AG04449 (cell line): ENCODE data around the gene PIEZO2.
"Not testable (repeated sequence)": the region's sequence is repeated elsewhere in the genome, so short reads cannot be mapped to it uniquely, and the experiment has no call there.

Source experiments
- CTCF ChIA-PET: fragments of 350-600 bp; formaldehyde crosslinking; extraction: SDS; loops from one replicate; lab custom pipeline; 2021; ENCODE audit warnings: antibody characterized with exemption; lab: Yijun Ruan, JAX
- POLR2A ChIA-PET: fragments of 400-600, 350-600 bp; formaldehyde crosslinking; extraction: SDS; loops from one replicate; lab custom pipeline; 2020; ENCODE audit warnings: antibody characterized with exemption, inconsistent platforms; lab: Yijun Ruan, JAX
- DNase-seq: peaks from one replicate; pipeline ENCODE4 v3.0.0-alpha.2; 2010; ENCODE audit warnings: low read depth, low spot score
- H3K4me3 ChIP-seq: 2 replicates; pipeline ENCODE4 v1.5.1; 2011; ENCODE audit warnings: low read depth, mild to moderate bottlenecking, control low read depth, low read length
- CTCF ChIP-seq: IDR thresholded peaks from one replicate; pipeline ENCODE4 v1.5.1; 2011; ENCODE audit warnings: mild to moderate bottlenecking, moderate library complexity, low read length, control low read depth, inconsistent platforms; ENCODE audit not compliant: insufficient read depth; ENCODE audit errors: missing control alignments

Gene PIEZO2

DNA sequence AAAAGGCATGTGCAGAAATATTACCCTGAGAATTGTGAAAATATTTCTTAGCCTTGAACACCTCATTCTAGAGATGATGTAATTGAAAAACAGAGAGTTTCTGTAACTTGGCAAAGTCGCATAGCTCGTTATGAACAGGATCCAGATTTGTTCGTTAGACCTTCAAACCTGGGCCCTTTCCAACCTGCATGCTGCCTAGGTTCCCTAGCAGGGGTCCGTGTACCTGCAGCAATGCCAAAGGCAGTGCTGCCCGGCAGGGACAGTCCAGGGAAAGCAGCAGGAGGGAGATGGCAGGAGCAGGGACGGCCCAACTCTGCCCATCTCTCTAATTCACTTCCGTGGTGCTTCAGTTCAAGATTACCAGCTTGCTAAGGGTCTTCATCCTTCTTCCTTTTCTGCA, 12.0 kb downstream of the PIEZO2 start:
- no peak overlapping the region for H3K4me3 ChIP-seq
- CTCF ChIA-PET = interaction anchor here (0.6 to 2.2 kb wide), 2 partner anchors 17 to 23 kb away, joined by 4 to 11 read pairs; no protein-coding TSS in a partner anchor
- no peak for DNase-seq
- POLR2A ChIA-PET = no interaction called here
- no peak for TF ChIP-seq CTCF

- no peak for DNase-seq
- ChIA-PET POLR2A (no interaction called here), CTCF (interaction anchor here (1.3 to 2.2 kb wide), 2 partner anchors 18 to 284 kb away, joined by 5 to 11 read pairs; no protein-coding TSS in a partner anchor)
- no peak for TF ChIP-seq CTCF
- H3K4me3 ChIP-seq = no peak overlapping the region
Measured at GRCh38 chr18:11136241-11136640, 13.1 kb downstream of the PIEZO2 start.

DNA sequence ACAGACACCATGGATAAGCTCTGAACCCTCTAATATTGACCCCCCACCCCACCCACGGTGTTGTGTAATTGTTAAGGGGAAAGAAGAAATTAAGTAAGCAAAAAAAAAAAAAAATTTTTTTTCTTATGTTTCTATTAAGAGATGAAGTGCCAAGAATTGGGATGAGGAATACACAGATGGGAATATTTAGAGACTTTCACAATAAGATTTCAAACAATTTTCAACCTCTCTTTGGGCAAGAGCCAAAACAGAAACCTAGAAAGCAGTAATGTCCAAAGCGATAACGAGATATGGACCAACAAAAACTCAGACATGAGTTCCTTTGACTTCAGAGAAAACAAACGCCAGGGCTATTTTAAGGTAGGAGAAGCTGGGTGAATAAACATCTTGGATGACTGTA, 14.4 kb downstream of the PIEZO2 start:
- ChIA-PET POLR2A (no interaction called here), CTCF (no interaction called here)
- no peak for DNase-seq
- TF ChIP-seq CTCF = no peak
- H3K4me3 ChIP-seq = no peak overlapping the region

- CTCF ChIA-PET, POLR2A ChIA-PET, DNase-seq, H3K4me3 ChIP-seq: not testable (repeated sequence)
Measured at GRCh38 chr18:11129059-11129458, 20.3 kb downstream of the PIEZO2 start.

- no peak for TF ChIP-seq CTCF
- POLR2A ChIA-PET = no interaction called here
- no peak for DNase-seq
- H3K4me3 ChIP-seq = no peak overlapping the region
- CTCF ChIA-PET = no interaction called here
Measured at GRCh38 chr18:11125492-11126315, 23.7 kb downstream of the PIEZO2 start.

DNA sequence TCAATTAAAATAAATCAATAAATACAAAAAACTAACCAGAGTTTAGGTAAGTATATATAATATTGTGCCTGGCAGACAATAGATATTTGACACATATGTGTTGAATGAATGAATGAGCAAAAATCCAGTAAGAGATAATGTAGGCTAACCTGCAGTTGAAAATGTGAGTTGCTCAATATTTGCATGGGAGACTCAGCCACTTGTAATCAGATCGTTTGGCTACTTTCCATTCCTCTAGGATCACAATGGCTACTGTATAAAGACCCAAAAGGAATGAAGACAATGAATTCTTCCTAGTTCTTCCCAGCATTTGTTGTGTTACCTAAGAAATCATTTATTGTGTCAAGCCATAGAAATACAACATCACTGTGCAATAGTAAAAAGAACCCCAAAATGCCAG, 25.3 kb downstream of the PIEZO2 start:
- ChIA-PET POLR2A (no interaction called here), CTCF (no interaction called here)
- TF ChIP-seq CTCF = no peak
- no peak for DNase-seq
- H3K4me3 ChIP-seq = no peak overlapping the region
